GM23338 (cell line): ENCODE measurements around the gene ELMO3.

ENCODE experiments used
- CREB1 ChIP-seq: fragments of 250-450 bp; sonication (Bioruptor Pico); IDR thresholded peaks from 2 replicates; pipeline ENCODE4 v1.5.0; 2020; ENCODE audit warnings: low read depth, mild to moderate bottlenecking, moderate library complexity
- CTCF ChIP-seq, 2 experiments: fragments of 200-600 bp in 1 of 2; sonication (generic) in 1 of 2; conservative IDR thresholded peaks; 2 replicates each; pipeline versions ENCODE4 v1.5.1 to v1.6.1; 2016 to 2017; ENCODE audit warnings: antibody characterized with exemption in 2 of 2, low read depth in 2 of 2, mild to moderate bottlenecking in 2 of 2, moderate library complexity in 1 of 2
- ETS1 ChIP-seq: IDR thresholded peaks from 2 replicates; pipeline ENCODE4 v1.6.1; 2016; ENCODE audit warnings: antibody characterized with exemption
- EZH2 ChIP-seq: fragments of 200-600 bp; sonication (generic); IDR thresholded peaks from one replicate; pipeline ENCODE4 v1.8.0; 2017; ENCODE audit warnings: antibody characterized with exemption, mild to moderate bottlenecking, low read depth; ENCODE audit not compliant: unreplicated experiment
- EZH2phosphoT487 ChIP-seq: fragments of 200-600 bp; sonication (generic); IDR thresholded peaks from one replicate; pipeline ENCODE4 v1.8.1; 2018; ENCODE audit warnings: antibody characterized with exemption; ENCODE audit not compliant: unreplicated experiment
- JUNB ChIP-seq: IDR thresholded peaks from one replicate; pipeline ENCODE4 v1.6.1; 2016; ENCODE audit warnings: antibody characterized with exemption; ENCODE audit not compliant: unreplicated experiment
- POLR2AphosphoS5 ChIP-seq: IDR thresholded peaks from 2 replicates; pipeline ENCODE4 v1.6.1; 2016; ENCODE audit warnings: antibody characterized with exemption, low read depth
- ZNF114 ChIP-seq: fragments of 250-450 bp; sonication (Bioruptor Pico); IDR thresholded peaks from 2 replicates; pipeline ENCODE4 v1.5.0; 2020; ENCODE audit warnings: mild to moderate bottlenecking, moderate library complexity
- ZNF331 ChIP-seq: fragments of 250-450 bp; sonication (Bioruptor Pico); IDR thresholded peaks from 2 replicates; pipeline ENCODE4 v1.5.0; 2020; ENCODE audit warnings: low read depth, mild to moderate bottlenecking, moderate library complexity
- TF ChIP-seq, protein P1 (sequence below): IDR thresholded peaks from one replicate; pipeline ENCODE4 v1.6.1; 2018; ENCODE audit warnings: antibody characterized with exemption; ENCODE audit not compliant: unreplicated experiment

DNA sequence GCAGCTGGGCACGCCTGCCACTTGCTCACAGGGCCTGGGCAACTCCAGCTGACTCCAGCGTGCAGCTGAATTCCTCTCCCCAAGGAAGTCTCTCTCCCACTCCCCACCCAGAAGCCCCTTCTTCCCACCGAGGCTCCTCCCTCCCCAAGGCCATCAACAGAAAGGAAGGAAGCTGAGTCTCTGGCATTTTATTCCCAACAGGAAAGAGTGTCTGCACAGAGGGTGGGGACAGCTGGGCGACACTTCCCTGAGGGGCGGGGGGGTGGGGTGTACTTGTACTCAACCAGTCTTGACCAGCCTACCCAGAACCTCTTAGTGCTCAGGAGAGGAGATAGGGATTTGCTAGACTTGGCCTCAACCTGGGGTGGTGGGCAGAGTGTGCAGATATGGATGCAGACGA is 8.9 kb upstream of the ELMO3 start, which contains the start of gene EXOC3L1:
- TF ChIP-seq JUNB = no peak
- no peak for TF ChIP-seq EZH2
- TF ChIP-seq POLR2AphosphoS5 = no peak
- TF ChIP-seq CTCF (conservative IDR thresholded peaks at IDR 0.05; ENCODE audit: low read depth in 2 of 2) = no peak
- no peak for TF ChIP-seq ETS1
- TF ChIP-seq, protein P1, sequence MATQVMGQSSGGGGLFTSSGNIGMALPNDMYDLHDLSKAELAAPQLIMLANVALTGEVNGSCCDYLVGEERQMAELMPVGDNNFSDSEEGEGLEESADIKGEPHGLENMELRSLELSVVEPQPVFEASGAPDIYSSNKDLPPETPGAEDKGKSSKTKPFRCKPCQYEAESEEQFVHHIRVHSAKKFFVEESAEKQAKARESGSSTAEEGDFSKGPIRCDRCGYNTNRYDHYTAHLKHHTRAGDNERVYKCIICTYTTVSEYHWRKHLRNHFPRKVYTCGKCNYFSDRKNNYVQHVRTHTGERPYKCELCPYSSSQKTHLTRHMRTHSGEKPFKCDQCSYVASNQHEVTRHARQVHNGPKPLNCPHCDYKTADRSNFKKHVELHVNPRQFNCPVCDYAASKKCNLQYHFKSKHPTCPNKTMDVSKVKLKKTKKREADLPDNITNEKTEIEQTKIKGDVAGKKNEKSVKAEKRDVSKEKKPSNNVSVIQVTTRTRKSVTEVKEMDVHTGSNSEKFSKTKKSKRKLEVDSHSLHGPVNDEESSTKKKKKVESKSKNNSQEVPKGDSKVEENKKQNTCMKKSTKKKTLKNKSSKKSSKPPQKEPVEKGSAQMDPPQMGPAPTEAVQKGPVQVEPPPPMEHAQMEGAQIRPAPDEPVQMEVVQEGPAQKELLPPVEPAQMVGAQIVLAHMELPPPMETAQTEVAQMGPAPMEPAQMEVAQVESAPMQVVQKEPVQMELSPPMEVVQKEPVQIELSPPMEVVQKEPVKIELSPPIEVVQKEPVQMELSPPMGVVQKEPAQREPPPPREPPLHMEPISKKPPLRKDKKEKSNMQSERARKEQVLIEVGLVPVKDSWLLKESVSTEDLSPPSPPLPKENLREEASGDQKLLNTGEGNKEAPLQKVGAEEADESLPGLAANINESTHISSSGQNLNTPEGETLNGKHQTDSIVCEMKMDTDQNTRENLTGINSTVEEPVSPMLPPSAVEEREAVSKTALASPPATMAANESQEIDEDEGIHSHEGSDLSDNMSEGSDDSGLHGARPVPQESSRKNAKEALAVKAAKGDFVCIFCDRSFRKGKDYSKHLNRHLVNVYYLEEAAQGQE = no peak
- no peak for TF ChIP-seq CREB1 (CRISPR knock-in tag)
- no peak for TF ChIP-seq ZNF114 (CRISPR knock-in tag)
- TF ChIP-seq EZH2phosphoT487 = no peak
- TF ChIP-seq ZNF331 (CRISPR knock-in tag) = no peak
